Tibial nerve (tissue), 4 donors: ENCODE results near the gene UBD. TPM values are rescaled to one million over a fixed set of nuclear protein-coding genes. Genes with fewer than 3 reads are reported as not detected.

ENCODE experiments used
- DNase-seq, 2 donors: peaks; one replicate each; pipeline ENCODE4 v3.0.0-alpha.2; 2019; ENCODE audit warnings: low spot score in 2 of 2
- H3K27ac ChIP-seq, 4 donors: fragments of 200-600 bp; sonication (generic) in 3 of 4; one replicate each; pipeline ENCODE4 v1.5.1; 2017 to 2019; ENCODE audit warnings: mild to moderate bottlenecking in 1 of 4
- H3K27me3 ChIP-seq, 2 donors: fragments of 200-600 bp; sonication (generic) in 1 of 2; one replicate each; pipeline versions ENCODE4 v1.5.1 to v1.6.0; 2017 to 2019
- H3K36me3 ChIP-seq, 3 donors: fragments of 200-600 bp; sonication (generic); one replicate each; pipeline ENCODE4 v1.5.1; 2018 to 2019
- H3K4me1 ChIP-seq, 4 donors: fragments of 200-600 bp; sonication (generic) in 3 of 4; one replicate each; pipeline ENCODE4 v1.5.1; 2017 to 2019
- H3K4me3 ChIP-seq, 4 donors: fragments of 200-600 bp; sonication (generic) in 3 of 4; one replicate each; pipeline ENCODE4 v1.5.1; 2017 to 2019; ENCODE audit warnings: mild to moderate bottlenecking in 1 of 4, moderate library complexity in 1 of 4
- H3K9me3 ChIP-seq, 4 donors: fragments of 200-600 bp; sonication (generic) in 3 of 4; one replicate each; pipeline ENCODE4 v1.5.1; 2017 to 2019
- CTCF ChIP-seq, 5 experiments: fragments of 200-600 bp in 3 of 5; fragments of 450-650 bp in 2 of 5; sonication (generic) in 3 of 5; IDR thresholded peaks; one replicate each; pipeline ENCODE4 v1.5.1; 2016 to 2019; ENCODE audit warnings: antibody characterized with exemption in 5 of 5, mild to moderate bottlenecking in 3 of 5, moderate library complexity in 2 of 5
- EP300 ChIP-seq, 2 donors: sonication (generic); formaldehyde crosslinking; IDR thresholded peaks; one replicate each; pipeline ENCODE4 v1.6.1; 2017; ENCODE audit warnings: antibody characterized with exemption in 2 of 2, mild to moderate bottlenecking in 1 of 2
- POLR2A ChIP-seq, 2 donors: fragments of 450-650 bp; IDR thresholded peaks; one replicate each; pipeline ENCODE4 v1.6.1; 2017; ENCODE audit warnings: antibody characterized with exemption in 2 of 2, mild to moderate bottlenecking in 2 of 2, moderate library complexity in 2 of 2
- WGBS, 2 donors: methylation state at CpG; one replicate each; pipeline ENCODE4 v1.1.5; 2018; 5-methylcytosine and 5-hydroxymethylcytosine counted together
- total RNA-seq, 4 donors: library from RNA; depleted of rRNA; stranded (reverse); fragments of >200 nt; gene quantifications; one replicate each; pipeline ENCODE4 v1.1.0, GENCODE V29; 2016

The UBD gene
- total RNA-seq, 4 donors from 2014 or later = 0.63 to 11.6 TPM; not detected in 2

- H3K27ac ChIP-seq = no peak overlapping the region
- no peak for TF ChIP-seq EP300 (IDR thresholded peaks at IDR 0.05)
- DNase-seq = no peak
- H3K4me3 ChIP-seq = no peak overlapping the region
- H3K27me3 ChIP-seq = no peaks in the 10 kb centered on the region
- H3K36me3 ChIP-seq = no peaks in the 10 kb centered on the region
- 82 to 86% methylated on average over 4 to 5 of the region's 5 CpGs for WGBS, 2 donors
- no peaks in the 10 kb centered on the region for H3K4me1 ChIP-seq
- H3K9me3 ChIP-seq = no peaks in the 10 kb centered on the region
These were observed 31.1 kb downstream of the UBD start for GRCh38 chr6:29528300-29528931.

- Histone ChIP-seq H3K9me3 (no peaks in the 10 kb centered on the region), H3K36me3 (no peaks in the 10 kb centered on the region), H3K27me3 (no peaks in the 10 kb centered on the region), H3K27ac (no peak overlapping the region), H3K4me1 (no peaks in the 10 kb centered on the region), H3K4me3 (no peak overlapping the region)
- TF ChIP-seq CTCF (IDR thresholded peaks at IDR 0.05) = no peak
- no peak for TF ChIP-seq POLR2A (IDR thresholded peaks at IDR 0.05)
- no peak for TF ChIP-seq EP300 (IDR thresholded peaks at IDR 0.05)
- WGBS, 2 donors = 65 to 76% methylated on average over 2 of the region's 2 CpGs
- DNase-seq = no peak
These were observed 32.0 kb downstream of the UBD start for GRCh38 chr6:29527564-29527963.

- 75 to 92% methylated on average over 1 of the region's 1 CpG for WGBS, 2 donors
These were observed 32.4 kb downstream of the UBD start for GRCh38 chr6:29527126-29527525.

GRCh38 chr6:29525311-29525639 lies 34.3 kb downstream of the UBD start:
- H3K4me1 ChIP-seq = no peaks in the 10 kb centered on the region
- TF ChIP-seq CTCF (IDR thresholded peaks at IDR 0.05) (no peak), POLR2A (IDR thresholded peaks at IDR 0.05) (no peak), EP300 (IDR thresholded peaks at IDR 0.05) (no peak)
- WGBS, 2 donors = 2 to 31% methylated on average over 1 of the region's 1 CpG
- no peak overlapping the region for H3K4me3 ChIP-seq
- no peaks in the 10 kb centered on the region for H3K27me3 ChIP-seq
- H3K27ac ChIP-seq = no peak overlapping the region
- no peaks in the 10 kb centered on the region for H3K36me3 ChIP-seq
- no peak for DNase-seq
- no peaks in the 10 kb centered on the region for H3K9me3 ChIP-seq

More at GRCh38 chr6:29527126-29527525, 32.4 kb downstream of the UBD start:
- H3K36me3 ChIP-seq = no peaks in the 10 kb centered on the region
- no peaks in the 10 kb centered on the region for H3K4me1 ChIP-seq
- no peak for TF ChIP-seq POLR2A (IDR thresholded peaks at IDR 0.05)
- no peak for TF ChIP-seq EP300 (IDR thresholded peaks at IDR 0.05)
- TF ChIP-seq CTCF (IDR thresholded peaks at IDR 0.05) = no peak
- H3K9me3 ChIP-seq = no peaks in the 10 kb centered on the region
- no peaks in the 10 kb centered on the region for H3K27me3 ChIP-seq
- H3K27ac ChIP-seq = no peak overlapping the region
- DNase-seq = no peak
- no peak overlapping the region for H3K4me3 ChIP-seq

- Histone ChIP-seq H3K27me3 (no peaks in the 10 kb centered on the region), H3K36me3 (no peaks in the 10 kb centered on the region), H3K9me3 (no peaks in the 10 kb centered on the region), H3K4me1 (no peaks in the 10 kb centered on the region), H3K27ac (no peak overlapping the region), H3K4me3 (no peak overlapping the region)
- no peak for TF ChIP-seq POLR2A (IDR thresholded peaks at IDR 0.05)
- no peak for TF ChIP-seq EP300 (IDR thresholded peaks at IDR 0.05)
- TF ChIP-seq CTCF (IDR thresholded peaks at IDR 0.05) = no peak
- 75 to 78% methylated on average over 7 of the region's 7 CpGs for WGBS, 2 donors
- DNase-seq = no peak
These were observed 34.9 kb downstream of the UBD start for GRCh38 chr6:29524444-29525310.
